DOHH2 (cell line): ENCODE measurements around the gene ZNF341.

Experiments
- H3F3A ChIP-seq: fragments of 200-600 bp; sonication (generic), shearing (Covaris generic); 2 replicates; pipeline ENCODE4 v1.6.0; 2016; ENCODE audit warnings: antibody characterized with exemption, mild to moderate bottlenecking; ENCODE audit not compliant: control insufficient read depth, insufficient read depth
- H3K27ac ChIP-seq: fragments of 200-600 bp; sonication (generic); 2 replicates; pipeline ENCODE4 v1.5.1; 2014; ENCODE audit warnings: low read depth, mild to moderate bottlenecking, low read length, moderate library complexity
- H3K27me3 ChIP-seq: fragments of 200-600 bp; sonication (generic); 2 replicates; pipeline ENCODE4 v1.6.1; 2014; ENCODE audit warnings: mild to moderate bottlenecking, low read length, mixed read lengths; ENCODE audit not compliant: control insufficient read depth
- H3K36me3 ChIP-seq: fragments of 200-600 bp; sonication (generic); 2 replicates; pipeline ENCODE4 v1.6.1; 2014; ENCODE audit warnings: mild to moderate bottlenecking, low read length, moderate library complexity, mixed read lengths; ENCODE audit not compliant: control insufficient read depth
- H3K4me1 ChIP-seq: fragments of 200-600 bp; sonication (generic); 2 replicates; pipeline ENCODE4 v1.6.1; 2014; ENCODE audit warnings: mild to moderate bottlenecking, low read length, mixed read lengths; ENCODE audit not compliant: control insufficient read depth
- H3K4me2 ChIP-seq: fragments of 200-600 bp; sonication (generic); 2 replicates; pipeline ENCODE4 v1.6.0; 2014; ENCODE audit warnings: mild to moderate bottlenecking, low read length, moderate library complexity
- H3K4me3 ChIP-seq: fragments of 200-600 bp; sonication (generic); 2 replicates; pipeline ENCODE4 v1.5.1; 2014; ENCODE audit warnings: mild to moderate bottlenecking, low read length, mixed read lengths
- H3K79me2 ChIP-seq: fragments of 200-600 bp; sonication (generic); 2 replicates; pipeline ENCODE4 v1.6.1; 2014; ENCODE audit warnings: mild to moderate bottlenecking, low read length, mixed read lengths; ENCODE audit not compliant: control insufficient read depth
- H3K9me2 ChIP-seq: fragments of 200-600 bp; sonication (generic); replicated peaks from 2 replicates; pipeline ENCODE4 v1.6.1; 2014; ENCODE audit warnings: mild to moderate bottlenecking, low read length, mixed read lengths; ENCODE audit not compliant: control insufficient read depth
- H3K9me3 ChIP-seq: fragments of 200-600 bp; sonication (generic); 2 replicates; pipeline ENCODE4 v1.6.1; 2014; ENCODE audit warnings: antibody characterized with exemption, low read length, mixed read lengths; ENCODE audit not compliant: control insufficient read depth, insufficient read depth
- H4K20me1 ChIP-seq: fragments of 200-600 bp; sonication (generic); 2 replicates; pipeline ENCODE4 v1.6.0; 2014; ENCODE audit warnings: low read depth, mild to moderate bottlenecking, antibody characterized with exemption, low read length, moderate library complexity; ENCODE audit not compliant: control insufficient read depth, insufficient read depth
- EZH2phosphoT487 ChIP-seq: fragments of 200-600 bp; sonication (generic); IDR thresholded peaks from 2 replicates; pipeline ENCODE4 v1.6.1; 2017; ENCODE audit warnings: borderline replicate concordance, mild to moderate bottlenecking, antibody characterized with exemption, low read length, moderate library complexity, mixed read lengths
- TF ChIP-seq, protein P1 (sequence below): fragments of 200-600 bp; sonication (generic); IDR thresholded peaks from one replicate; pipeline ENCODE4 v1.5.1; 2014; ENCODE audit warnings: antibody characterized with exemption, mild to moderate bottlenecking, low read depth, low read length; ENCODE audit not compliant: poor library complexity, severe bottlenecking

Gene ZNF341

DNA sequence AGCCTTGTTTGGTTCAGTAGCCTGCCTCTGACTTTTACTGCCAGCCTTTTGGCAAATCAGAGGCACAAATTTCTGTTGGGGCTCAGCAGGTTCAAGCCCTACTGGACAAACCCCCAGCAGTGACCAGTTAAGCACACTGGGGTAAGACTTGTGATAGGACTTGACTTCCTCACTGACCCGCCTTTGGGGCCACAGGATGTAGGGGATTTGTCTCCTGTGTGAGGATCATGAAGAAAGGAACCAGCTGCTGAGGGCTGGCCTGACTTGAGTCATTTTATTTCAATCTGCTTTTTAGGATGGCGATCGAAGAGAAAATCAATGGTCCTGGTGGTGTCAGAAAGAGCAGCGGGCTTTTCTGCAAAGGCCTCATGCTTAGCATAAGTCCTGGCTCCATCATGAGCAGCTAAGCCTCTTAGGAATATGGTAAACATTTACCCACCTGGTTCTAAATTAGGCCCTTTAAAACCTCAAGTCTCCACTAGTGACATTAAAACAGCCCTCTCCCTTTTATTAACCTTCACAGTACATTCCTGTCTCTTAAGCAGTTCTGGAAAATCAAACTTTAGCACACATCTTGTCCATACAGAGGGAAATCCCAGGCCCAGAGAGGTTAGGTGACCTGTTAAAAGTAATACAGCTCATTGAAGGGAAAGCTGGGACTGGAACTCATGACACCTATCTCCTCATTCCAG lies 96.0 kb downstream of the ZNF341 start:
- H3K4me1 ChIP-seq = peaks cover 25% of the 10 kb centered on the region
- H3K79me2 ChIP-seq = peaks cover 94% of the 10 kb centered on the region
- peaks cover 19% of the 10 kb centered on the region; the same call in 1 of the 2 replicates for H4K20me1 ChIP-seq
- no peak overlapping the region for H3K27ac ChIP-seq
- H3K9me2 ChIP-seq = no peaks in the 10 kb centered on the region
- H3K4me2 ChIP-seq = 0 out of 2 replicates have a peak overlapping the region, but pooled peaks have one; percentile 4
- H3K9me3 ChIP-seq = no peaks in the 10 kb centered on the region
- no peaks in the 10 kb centered on the region for H3K36me3 ChIP-seq
- TF ChIP-seq, protein P1, sequence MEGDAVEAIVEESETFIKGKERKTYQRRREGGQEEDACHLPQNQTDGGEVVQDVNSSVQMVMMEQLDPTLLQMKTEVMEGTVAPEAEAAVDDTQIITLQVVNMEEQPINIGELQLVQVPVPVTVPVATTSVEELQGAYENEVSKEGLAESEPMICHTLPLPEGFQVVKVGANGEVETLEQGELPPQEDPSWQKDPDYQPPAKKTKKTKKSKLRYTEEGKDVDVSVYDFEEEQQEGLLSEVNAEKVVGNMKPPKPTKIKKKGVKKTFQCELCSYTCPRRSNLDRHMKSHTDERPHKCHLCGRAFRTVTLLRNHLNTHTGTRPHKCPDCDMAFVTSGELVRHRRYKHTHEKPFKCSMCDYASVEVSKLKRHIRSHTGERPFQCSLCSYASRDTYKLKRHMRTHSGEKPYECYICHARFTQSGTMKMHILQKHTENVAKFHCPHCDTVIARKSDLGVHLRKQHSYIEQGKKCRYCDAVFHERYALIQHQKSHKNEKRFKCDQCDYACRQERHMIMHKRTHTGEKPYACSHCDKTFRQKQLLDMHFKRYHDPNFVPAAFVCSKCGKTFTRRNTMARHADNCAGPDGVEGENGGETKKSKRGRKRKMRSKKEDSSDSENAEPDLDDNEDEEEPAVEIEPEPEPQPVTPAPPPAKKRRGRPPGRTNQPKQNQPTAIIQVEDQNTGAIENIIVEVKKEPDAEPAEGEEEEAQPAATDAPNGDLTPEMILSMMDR = no peak
- no peak for TF ChIP-seq EZH2phosphoT487
- no peaks in the 10 kb centered on the region for H3K27me3 ChIP-seq
- no peak overlapping the region for H3K4me3 ChIP-seq
- no peaks in the 10 kb centered on the region for H3F3A ChIP-seq

DNA sequence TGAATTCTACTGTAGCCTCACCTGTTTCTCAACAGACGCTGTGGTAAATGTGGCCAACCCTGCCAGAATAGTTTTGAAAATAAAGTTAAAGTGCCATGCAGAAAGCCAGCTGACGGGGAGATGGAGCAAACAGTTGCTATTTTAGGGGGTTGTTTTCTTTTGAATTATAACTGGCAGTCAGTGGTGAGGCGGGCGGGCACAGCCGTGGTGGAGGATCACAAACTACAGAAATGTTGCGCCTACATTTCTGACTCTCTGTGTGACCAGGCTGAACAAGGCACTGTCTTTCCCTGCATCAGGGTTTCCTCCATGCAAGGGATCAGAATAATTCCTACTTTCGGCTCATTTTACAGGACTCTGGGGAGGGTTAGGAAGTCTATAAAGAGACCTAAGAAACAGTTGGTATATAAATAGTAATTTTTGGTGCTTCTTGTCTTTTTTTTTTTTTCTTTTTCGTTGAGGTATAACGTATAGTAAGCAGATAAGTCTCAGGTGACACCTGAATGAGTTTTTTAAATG lies 96.6 kb downstream of the ZNF341 start:
- H3F3A ChIP-seq = no peaks in the 10 kb centered on the region
- peaks cover 94% of the 10 kb centered on the region for H3K79me2 ChIP-seq
- H3K9me3 ChIP-seq = no peaks in the 10 kb centered on the region
- H3K4me2 ChIP-seq = no peak overlapping the region
- no peaks in the 10 kb centered on the region for H3K9me2 ChIP-seq
- H3K27ac ChIP-seq = no peak overlapping the region
- no peak overlapping the region for H3K4me3 ChIP-seq
- peaks cover 19% of the 10 kb centered on the region; the same call in 1 of the 2 replicates for H4K20me1 ChIP-seq
- no peaks in the 10 kb centered on the region for H3K27me3 ChIP-seq
- no peaks in the 10 kb centered on the region for H3K36me3 ChIP-seq
- no peak for TF ChIP-seq EZH2phosphoT487
- TF ChIP-seq, protein P1 = no peak
- H3K4me1 ChIP-seq = peaks cover 25% of the 10 kb centered on the region

DNA sequence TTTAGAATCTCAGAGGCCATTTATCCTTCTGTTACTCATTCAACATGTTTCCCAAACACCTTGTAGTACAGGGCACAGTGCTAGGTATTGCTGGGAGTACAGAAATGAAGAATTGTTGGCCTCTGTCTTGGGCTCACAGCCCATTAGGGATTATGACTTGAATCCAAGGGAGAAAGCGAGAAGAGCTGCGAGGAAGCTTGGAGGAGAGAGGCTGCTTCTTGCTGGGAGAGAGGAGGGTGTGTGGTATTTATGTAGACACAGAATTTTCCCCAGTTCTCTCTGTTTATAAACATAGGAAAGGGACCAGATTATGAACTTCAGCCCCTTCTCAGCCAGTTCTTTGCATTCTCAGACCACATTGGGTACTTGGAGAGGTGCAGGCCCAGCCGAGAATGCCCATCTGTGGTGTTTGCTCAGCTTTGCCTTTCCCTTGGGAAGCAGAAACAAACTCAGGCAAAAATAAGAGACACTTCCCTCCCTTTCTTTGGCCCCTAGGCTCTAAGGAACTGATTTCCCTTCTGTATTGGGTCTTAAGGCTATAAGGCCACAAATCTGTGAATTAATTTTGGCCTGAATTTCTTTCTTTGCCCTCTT lies 97.3 kb downstream of the ZNF341 start:
- H3K9me3 ChIP-seq = no peaks in the 10 kb centered on the region
- peaks cover 25% of the 10 kb centered on the region for H3K4me1 ChIP-seq
- H3K27ac ChIP-seq = no peak overlapping the region
- H4K20me1 ChIP-seq = peaks cover 19% of the 10 kb centered on the region; the same call in 1 of the 2 replicates
- no peaks in the 10 kb centered on the region for H3K9me2 ChIP-seq
- no peaks in the 10 kb centered on the region for H3K36me3 ChIP-seq
- no peaks in the 10 kb centered on the region for H3F3A ChIP-seq
- no peaks in the 10 kb centered on the region for H3K27me3 ChIP-seq
- TF ChIP-seq, protein P1 = no peak
- TF ChIP-seq EZH2phosphoT487 = no peak
- no peak overlapping the region for H3K4me2 ChIP-seq
- peaks cover 93% of the 10 kb centered on the region for H3K79me2 ChIP-seq
- H3K4me3 ChIP-seq = no peak overlapping the region
